Activated CD8-positive, alpha-beta memory T cell treated with anti-CD3 and anti-CD28 coated beads for 24 hours (primary cell): ENCODE measurements around the gene GPATCH2.

Experiments
- DNase-seq: peaks from one replicate; pipeline ENCODE4 v3.0.0-alpha.2; 2020

GPATCH2 gene

GRCh38 chr1:217577336-217577735, 53.6 kb downstream of the GPATCH2 start:
- DNase-seq = no peak

DNA sequence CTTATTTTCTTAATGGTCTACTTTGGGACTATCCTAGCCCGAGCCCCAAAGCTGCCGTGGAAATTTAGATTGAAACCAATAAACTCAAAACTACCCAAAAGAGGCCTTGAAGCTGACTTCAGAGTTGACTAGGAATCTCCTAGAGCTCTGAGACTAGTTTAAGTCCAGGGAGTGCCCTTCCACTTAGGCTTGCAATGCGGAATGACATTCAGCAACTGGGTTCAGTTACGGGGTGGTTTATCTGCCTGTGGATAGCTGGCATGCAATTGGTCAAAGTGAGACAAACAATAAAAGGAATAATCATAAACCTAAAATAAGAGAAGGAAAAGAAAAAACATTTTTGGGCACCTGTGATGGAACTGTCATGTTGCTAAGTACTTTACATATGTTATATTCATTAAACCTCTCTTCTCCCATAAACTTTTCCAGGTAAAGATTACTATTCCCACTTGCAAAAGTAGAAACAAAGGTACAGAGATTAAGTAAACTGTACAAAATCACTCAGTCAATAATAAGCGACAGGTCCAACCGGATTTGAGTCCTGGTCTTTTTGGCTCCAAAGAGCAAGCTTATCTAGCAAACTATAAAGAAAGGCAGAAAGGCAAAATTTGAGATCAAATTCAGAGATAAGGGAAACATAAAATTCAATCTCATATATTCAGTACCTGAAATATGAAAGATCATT, 56.5 kb downstream of the GPATCH2 start:
- DNase-seq = no peak

GRCh38 chr1:217569021-217569420, 61.9 kb downstream of the GPATCH2 start:
- no peak for DNase-seq

DNA sequence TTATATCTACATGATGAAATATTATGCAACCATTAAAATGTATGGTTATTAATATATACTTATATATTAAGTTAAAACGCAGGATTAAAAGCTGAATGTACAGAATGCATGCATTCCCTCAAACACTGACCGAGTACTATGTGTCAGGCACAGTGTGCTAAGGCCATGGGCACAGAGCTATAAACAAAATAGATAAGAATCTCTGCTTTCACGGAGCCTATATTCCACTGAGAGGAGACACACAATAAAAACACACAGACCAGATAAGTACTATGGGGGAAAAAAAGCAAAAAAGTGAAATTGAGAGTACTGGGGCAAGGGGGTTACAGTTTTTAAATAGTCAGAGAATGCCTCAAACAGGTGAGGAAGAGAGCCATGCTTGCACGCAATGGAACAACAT, 62.7 kb downstream of the GPATCH2 start:
- DNase-seq = no peak

- DNase-seq = no peak
Measured at GRCh38 chr1:217564833-217565232, 66.1 kb downstream of the GPATCH2 start.

DNA sequence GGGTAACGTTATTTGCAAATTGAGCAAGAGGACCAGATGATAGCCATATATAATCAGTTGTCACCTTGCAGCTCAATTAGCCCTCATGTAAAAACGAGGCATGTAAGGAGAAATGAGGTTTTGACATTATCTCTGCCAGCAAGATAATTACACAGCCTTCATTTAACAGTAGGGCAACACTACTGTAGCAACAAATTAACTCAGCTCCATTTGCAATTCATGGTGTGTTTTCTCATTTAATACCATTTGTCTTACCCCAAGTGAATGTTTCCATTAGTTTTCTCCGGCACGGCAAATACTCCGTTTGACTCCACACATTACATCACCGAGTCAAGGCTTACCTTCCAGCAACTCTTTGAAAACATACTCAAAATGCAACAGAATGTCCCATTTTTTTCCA, 66.7 kb downstream of the GPATCH2 start:
- DNase-seq = no peak

- DNase-seq = no peak
Measured at GRCh38 chr1:217563179-217563578, 67.7 kb downstream of the GPATCH2 start.

DNA sequence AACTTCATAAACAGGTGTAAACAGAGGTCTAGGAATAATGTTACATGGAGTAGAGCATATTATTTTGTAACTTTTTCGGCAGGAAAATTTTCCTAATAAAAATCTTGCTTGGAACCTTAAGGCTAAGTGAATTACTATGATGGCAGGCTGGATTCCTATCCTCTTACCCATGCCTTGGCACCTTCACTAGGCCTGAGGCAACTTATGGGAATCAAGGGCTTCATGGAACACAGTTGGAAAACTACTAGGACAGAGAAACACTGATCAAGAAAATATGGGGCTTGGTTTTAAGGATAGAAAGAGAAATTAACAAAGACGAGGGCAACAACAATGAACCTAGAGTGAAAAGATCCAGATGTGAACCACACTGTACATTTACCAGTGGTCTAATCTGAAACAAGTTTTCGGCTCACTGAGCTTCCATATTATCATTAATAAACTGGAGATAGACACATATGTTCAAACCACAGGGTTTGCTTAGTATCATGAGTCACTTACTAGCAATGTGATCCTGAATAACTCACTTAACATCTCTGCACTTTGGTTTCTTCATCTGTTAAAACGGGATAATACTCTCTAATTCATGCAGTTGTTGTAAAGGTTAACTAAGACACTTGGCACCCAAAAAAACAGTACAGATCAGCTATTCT, 68.5 kb downstream of the GPATCH2 start:
- no peak for DNase-seq

DNA sequence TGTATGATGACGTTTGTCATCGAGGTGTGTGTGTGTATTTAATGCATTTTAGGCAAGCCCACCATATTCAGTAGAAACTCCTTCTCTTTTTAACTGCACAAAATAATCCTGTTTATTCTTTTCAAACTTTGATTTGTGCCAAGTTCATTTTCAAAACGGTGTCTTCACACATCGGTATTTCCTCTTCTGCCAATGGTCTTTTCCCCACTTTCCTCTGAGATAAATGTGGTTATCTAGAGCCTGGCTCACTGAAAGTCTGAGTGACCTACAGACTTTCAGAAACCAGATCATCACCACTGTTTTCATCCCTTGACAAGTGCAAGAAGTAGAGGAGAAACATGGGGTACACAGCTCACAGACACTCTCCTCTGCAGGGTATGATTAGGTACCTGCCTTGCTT, 69.4 kb downstream of the GPATCH2 start:
- no peak for DNase-seq

GRCh38 chr1:217554849-217555248, 76.0 kb downstream of the GPATCH2 start:
- no peak for DNase-seq

DNA sequence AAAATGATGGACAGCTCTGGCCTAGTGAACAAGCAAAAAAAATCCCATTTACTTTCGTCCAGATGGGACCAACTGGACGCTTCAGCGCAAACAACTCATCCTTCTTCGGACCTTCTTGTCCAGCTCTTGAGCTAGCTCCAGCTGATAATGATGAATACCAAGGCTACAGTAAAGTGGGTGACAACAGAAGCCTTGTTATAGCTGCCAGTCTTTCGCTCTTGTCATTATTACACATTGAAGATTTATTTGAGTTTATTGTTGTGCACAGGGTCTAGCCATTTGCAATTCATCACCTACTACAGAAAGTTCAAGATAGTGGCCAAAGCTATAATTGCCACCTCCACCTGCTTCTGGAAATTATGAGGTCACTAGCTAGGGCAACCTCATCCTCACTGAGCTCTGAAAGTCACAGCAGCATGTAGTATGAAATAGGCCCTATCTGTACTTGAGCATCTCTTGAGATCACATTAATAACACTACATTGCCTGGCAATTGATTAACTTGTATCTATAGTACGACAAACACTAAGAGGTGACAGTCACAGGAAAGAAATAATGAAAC, 76.9 kb downstream of the GPATCH2 start:
- DNase-seq = no peak

DNA sequence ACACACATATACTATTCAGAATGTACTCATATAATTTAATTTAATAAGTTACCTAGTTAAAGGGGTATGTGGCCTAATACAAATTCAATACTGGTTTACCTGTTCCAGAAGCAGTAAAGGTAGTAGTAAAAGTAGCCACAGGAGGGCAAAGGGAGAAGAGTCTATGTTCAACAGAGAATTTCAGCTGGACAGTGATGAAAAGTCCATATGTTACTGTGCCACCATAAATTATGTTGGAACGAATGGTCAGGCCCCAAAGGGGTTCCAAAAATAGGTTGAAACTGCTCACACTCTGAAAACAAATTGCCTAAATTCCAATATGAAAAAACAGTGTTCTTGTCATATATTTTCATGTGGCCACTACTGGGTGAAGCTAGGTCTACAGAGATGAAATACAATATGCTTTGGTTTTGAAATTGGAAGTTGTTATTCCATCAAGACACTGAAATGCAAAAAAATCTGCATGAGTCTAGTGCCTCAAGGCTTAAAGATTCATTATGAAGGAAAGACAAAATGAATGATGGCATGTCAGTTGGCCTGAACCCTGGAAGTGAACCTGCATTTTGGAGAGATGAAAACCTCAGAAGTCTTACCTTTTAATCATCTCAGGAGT, 78.4 kb downstream of the GPATCH2 start:
- DNase-seq = no peak

- no peak for DNase-seq
Measured at GRCh38 chr1:217542837-217543236, 88.1 kb downstream of the GPATCH2 start.

DNA sequence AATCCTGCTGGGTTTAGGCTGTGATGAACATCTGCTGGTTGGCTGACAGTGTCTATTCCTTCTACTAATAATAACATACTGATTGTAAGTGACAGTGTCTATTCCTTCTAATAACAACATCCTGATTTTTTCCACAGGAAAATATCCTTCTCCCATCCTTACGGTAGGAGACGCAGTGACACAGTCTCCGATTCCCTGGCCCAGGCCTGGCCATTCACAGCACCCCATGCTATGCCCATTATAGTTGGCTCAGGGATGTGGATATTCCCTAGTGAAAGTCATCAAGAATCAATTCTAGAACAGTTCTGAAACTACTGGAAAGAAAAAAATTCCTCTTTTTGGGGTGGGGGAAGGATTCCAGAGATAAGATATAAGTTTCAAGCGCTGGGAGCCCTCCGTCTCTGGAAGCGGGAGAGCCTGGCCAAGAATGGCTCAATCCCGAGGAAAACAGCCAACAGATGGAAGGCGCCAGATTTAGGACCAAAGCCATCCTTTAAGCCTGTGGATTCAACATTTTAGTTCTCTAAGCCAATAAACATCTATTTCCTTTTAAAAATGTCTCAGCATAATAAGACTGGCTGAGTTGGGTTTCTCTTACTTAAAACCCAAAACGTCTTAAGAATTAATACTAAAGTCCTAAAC, 88.6 kb downstream of the GPATCH2 start:
- no peak for DNase-seq

GRCh38 chr1:217540321-217540720, 90.6 kb downstream of the GPATCH2 start:
- no peak for DNase-seq

DNA sequence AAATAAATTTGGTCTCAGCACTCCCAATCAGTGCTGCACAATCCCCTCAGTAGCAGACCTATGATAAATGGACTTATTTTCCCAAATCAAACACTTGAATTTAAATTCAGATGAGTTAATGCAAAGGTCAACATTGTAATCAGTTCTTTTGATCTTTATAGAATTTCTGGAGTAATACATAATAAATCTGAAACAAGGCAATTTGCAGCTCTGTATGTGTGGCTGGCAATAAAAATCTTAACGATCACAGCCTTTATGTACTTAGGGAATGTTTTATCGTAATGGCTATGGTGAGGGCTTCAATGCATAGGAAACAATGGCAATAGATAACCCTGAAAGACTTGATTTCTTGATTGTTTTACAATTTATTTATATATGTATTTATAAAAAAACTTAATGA, 91.4 kb downstream of the GPATCH2 start:
- DNase-seq = no peak

DNA sequence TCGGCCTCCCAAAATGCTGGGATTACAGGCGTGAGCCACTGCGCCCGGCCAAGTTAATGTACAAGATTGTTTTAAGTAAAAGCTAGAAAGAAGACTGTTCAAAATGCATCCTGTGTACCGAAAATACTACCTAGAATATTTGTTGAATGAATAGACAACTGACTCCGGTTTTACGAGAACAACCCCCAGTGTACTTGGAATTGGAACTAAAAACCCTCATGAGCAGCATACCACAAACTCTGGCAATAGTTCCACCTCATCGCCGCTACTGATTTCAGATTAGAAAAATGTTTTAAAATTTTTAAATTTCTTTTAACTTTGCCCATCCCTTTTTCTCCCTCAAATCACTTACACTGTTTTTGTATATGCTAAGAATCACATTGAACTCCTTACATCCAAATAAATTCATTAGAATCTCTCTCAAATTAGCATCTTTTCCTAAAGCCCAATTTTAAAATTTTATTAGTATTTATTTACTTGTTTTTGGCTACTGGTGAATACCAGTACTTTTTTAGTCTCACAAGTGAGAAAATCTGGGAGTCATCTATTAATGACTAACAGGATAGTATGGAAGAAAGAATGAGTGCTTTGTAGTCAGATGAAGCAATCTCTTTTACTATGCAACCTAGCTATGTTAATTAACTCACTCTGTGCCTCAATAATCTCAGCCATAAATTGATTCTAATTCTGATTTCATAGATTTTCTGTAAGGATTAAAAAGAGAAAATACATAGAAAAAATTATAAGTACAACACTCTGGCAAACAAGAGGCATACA, 95.1 kb downstream of the GPATCH2 start:
- no peak for DNase-seq

DNA sequence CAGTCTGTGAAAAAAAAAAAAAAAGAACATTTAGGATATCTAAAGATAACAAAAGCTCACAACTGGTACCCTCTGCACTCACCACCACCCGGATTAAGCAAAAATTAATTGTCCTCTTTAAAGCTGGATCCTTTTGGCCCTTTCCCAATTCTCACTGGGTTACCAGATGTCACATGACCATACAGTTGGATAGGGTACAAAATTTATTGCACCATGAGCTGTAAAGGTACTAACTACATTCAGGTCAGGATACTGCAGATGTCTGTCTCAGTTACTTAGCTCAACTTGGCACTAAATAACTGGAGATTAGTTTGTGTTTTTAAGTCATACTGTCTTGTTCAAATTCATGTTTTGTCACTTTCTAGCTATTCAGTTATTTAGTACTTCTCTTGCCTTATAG, 96.3 kb downstream of the GPATCH2 start:
- DNase-seq = no peak

DNA sequence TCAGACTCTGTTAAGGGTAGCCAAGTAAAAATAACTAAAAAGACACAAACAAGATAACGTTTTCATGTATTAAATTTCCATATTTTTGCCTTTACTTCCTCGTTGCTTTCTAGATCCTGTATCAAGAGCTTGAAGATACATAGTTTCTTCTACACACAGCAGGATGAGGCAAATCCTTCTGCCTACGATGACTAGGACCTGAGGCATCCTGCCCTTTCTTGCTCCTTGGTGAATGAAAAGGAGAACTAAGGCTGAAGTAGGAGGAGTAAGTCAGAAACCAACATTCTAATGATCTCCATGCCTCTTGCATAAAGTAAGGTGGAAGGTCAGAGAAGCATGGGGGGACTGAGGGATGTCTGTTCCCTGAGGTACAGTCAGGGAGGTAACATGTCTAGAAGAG, 102.6 kb downstream of the GPATCH2 start:
- no peak for DNase-seq

- DNase-seq = no peak
Measured at GRCh38 chr1:217527151-217527550, 103.7 kb downstream of the GPATCH2 start.

GRCh38 chr1:217526636-217527035, 104.3 kb downstream of the GPATCH2 start:
- DNase-seq = no peak

DNA sequence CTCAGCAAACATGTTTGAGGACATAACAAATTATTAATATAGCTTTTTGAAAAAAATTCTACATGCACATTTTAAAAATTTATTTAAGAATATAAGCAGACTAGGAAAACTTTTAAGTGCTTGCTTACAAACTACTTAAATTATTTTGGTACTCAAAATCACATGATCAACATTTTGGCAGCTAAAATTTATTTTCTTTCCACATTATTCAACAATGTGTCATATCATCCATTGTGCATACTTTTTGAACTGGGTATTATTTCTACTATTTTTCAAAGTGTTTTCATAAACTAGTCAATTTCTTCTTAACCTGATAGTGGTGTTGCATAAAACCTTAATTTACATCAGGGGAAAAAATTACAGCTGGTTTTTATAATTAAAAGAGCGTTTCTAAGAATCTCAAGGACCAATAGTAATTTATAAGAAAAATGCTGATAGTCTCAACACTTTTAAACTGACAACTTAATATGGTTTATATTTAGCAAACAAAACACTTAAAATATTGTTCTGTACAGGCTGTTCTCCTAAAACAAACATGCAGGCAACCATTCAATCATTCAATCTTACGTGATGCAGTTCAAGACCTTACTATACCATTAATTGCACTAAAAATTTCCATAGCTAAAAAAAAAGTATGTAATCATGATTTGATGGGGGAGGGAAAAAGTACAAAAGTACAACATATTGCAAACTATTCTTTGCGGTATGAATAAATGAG, 105.0 kb downstream of the GPATCH2 start:
- DNase-seq = no peak
